GM19372 (cell line): ENCODE data around the gene SHISA3.

Source experiments
- ATAC-seq: cut with Tn5 transposase; IDR thresholded peaks from one replicate; pipeline ENCODE4 v1.9.1; 2021; ENCODE audit warnings: mild to moderate bottlenecking, low read depth, moderate library complexity; ENCODE audit not compliant: unreplicated experiment

The SHISA3 gene

GRCh38 chr4:42436928-42437565 lies 39.8 kb downstream of the SHISA3 start:
- no peak for ATAC-seq

DNA sequence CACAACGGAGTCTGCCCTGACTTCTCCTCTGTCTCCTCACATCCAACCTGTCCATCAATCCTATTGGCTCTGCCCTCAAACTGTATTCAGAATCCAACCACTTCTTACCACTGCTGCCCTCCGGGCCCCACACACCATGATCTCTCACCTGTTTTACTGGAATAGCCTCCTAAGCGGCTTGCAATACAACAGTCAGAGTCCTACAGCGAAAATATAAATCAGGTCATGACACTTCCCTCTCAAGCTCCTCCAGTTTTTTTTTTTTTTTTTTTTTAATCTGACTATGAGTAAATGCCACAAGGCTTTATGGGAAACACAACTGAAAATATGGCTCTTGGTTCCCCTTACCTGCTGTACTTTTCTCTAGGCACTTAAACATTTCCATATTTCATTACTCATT lies 42.8 kb downstream of the SHISA3 start:
- ATAC-seq = no peak

DNA sequence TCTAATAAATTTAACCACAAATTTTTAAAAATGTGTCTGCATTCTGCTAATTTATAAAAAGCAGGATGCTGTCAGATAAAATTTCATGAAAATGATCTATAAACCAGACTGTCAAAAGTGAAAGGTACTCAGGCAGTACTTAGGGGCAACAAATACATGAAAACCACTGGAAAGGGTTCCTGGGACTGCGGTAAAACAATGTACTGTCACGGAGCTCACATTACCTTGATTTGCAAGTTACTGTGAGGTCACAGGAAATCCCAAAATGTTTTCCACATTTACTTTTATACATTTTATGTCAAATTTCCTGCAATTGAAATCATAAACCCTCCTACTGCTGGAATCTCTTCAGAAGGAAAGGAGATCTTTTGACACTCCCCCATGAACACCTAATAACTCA lies 45.3 kb downstream of the SHISA3 start:
- no peak for ATAC-seq

DNA sequence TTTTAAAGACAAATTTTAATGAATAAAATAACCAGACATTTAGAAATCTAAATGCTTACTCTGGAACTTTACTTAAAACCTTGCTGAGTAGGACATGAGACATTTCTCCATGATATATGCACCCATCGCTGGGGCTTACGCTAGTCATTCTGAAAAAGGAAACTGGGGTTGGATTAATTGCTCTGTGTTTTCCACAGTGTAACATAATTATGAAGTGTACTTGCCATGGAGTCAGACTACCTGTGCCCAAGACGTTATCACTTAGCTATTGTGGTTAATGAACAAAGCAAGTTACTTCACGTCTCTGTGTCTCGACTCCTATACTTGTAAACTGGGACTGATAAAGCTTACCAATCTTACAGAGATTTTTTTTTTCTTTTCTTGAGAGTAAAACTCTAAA lies 47.8 kb downstream of the SHISA3 start:
- ATAC-seq = no peak

DNA sequence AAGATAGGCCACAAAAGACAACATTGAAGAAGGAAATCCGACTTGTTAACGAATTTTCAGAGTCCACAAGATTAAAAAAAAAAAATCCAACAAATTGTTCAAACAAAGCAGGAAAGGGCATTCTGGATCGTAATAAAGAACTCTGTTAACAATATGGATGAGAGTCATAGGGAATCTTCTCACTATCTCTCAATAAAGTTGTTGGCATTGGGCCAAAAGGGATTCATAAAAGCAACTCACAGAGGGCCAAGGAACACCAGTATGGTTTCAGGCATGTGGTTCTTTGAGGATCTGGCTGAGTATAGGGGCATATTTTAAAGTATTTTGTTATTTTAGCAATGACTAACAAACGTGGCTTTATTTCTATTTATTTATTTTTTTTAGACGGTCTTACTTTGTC lies 49.5 kb downstream of the SHISA3 start:
- ATAC-seq = no peak
